ENCODE measurements around the gene IQGAP2. TPM values are rescaled to one million over a fixed set of nuclear protein-coding genes. Genes with fewer than 3 reads are reported as not detected.

IQGAP2 gene
- total and polyA plus RNA-seq, 8 donors: 15.6 to 29.1 (median 17.1) TPM

DNA sequence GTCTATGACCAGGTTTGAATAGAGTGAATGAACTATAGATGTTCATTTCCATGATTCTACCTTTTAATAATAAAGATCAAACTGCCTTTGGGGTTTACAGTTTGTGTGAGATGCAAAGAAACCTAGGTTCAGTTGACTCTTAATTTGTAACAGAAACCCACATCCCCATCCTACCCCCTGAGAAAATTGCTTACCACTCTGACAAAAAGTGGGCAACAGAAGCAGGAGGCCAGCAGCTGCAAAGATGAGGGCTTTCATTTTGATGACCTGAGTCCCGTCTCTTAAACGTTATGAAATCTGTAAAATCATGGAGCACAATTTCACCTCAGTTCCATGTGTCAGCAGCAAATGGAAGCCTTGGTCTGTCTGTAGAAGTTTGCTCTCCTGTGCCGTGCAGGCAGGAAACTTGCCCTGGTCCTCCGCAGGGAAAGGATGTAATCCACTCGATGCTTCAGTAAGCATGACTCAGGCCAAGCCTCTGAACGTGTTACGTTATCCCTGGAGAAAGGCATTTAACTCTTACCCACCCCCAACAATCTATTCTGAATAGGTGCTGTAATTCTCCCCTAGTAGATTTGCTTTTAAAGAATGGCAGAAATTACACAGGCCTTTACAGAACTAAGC lies 220.0 kb downstream of the IQGAP2 start, which contains the start of gene F2RL2:
Gene F2RL2, minus strand, starts transcription at position 431 of the 624 bp plus-strand sequence. Its CDS starts 173 bp downstream, at position 258.
- Histone ChIP-seq H3K27me3 (no peaks in the 10 kb centered on the region), H3K4me3 (no peak within 1 kb of the TSS), H3K9me3 (no peaks in the 10 kb centered on the region), H3K4me1 (no peaks in the 10 kb centered on the region), H3K27ac (no peak within 1 kb of the TSS), H3K36me3 (peaks cover 0 to 2% of the 10 kb centered on the region in 2 donors)
- ATAC-seq (peak; percentile 19), DNase-seq (no peak)
- intact Hi-C loops (cut with DNase I): no loop called here
- TF ChIP-seq, protein P1, sequence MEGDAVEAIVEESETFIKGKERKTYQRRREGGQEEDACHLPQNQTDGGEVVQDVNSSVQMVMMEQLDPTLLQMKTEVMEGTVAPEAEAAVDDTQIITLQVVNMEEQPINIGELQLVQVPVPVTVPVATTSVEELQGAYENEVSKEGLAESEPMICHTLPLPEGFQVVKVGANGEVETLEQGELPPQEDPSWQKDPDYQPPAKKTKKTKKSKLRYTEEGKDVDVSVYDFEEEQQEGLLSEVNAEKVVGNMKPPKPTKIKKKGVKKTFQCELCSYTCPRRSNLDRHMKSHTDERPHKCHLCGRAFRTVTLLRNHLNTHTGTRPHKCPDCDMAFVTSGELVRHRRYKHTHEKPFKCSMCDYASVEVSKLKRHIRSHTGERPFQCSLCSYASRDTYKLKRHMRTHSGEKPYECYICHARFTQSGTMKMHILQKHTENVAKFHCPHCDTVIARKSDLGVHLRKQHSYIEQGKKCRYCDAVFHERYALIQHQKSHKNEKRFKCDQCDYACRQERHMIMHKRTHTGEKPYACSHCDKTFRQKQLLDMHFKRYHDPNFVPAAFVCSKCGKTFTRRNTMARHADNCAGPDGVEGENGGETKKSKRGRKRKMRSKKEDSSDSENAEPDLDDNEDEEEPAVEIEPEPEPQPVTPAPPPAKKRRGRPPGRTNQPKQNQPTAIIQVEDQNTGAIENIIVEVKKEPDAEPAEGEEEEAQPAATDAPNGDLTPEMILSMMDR (IDR thresholded peaks at IDR 0.05): no peak

DNA sequence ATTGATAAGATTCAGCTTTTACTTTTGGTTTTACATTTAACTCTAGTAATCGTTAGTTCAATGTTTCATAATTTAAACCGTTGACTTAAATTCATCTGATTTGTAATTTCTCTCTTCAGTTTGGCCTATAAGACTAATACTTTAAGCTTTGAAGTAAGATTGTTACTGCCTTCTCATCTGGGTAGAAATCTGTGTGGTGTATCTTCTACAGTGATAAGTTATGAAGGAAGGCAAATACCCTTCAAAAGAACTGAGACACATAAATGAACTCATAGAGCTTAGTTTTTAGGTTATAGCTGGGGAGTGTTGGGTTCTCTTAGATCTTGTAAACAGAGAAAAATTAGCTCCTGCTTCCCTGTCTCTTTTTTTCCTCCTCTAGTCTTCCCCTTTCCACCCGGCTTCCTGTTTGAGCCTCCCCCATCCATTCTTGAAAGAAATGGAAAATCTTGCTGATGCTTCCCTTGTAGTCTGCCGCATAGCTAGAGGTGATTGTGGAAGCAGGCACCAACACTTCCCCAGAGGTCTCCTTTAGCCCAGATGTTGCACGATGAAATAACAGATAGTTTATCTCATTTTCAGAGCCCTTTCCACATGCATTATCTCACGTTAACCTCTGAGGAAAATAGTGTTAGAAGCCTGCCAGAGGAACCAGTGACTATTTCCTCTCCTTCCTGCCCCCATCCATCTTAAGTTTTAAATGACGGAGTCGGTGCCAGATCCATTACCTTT lies 222.2 kb downstream of the IQGAP2 start:
- Histone ChIP-seq H3K27ac (no peak overlapping the region), H3K4me1 (no peaks in the 10 kb centered on the region), H3K9me3 (no peaks in the 10 kb centered on the region), H3K4me3 (no peak overlapping the region), H3K27me3 (no peaks in the 10 kb centered on the region), H3K36me3 (peaks cover 0 to 3% of the 10 kb centered on the region in 2 donors)
- TF ChIP-seq, protein P1 (IDR thresholded peaks at IDR 0.05): no peak
- DNase-seq: no peak
- no peak for ATAC-seq
- intact Hi-C loops (cut with DNase I): no loop called here

DNA sequence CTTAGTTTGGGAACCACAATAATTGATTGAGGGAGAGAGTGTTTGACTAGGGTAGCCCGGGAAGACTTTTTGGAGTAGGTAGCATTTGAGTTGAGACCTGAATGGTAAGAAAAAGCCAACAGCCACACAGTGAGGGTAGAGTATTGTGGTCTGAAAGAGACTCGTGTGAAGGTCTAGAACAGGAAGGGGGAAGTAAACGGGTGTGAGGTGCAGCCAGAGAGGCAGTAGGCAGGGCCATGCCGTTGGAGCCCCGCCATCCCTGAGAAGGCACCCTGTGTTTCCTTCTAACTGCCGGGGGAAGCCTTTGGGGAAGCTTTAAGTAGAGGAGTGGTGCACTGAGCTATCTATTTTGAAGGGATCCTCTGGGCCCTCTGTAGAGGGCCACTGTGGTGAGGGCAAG lies 223.7 kb downstream of the IQGAP2 start:
- no peaks in the 10 kb centered on the region for H3K4me1 ChIP-seq
- no peaks in the 10 kb centered on the region for H3K27me3 ChIP-seq
- ATAC-seq (no peak), DNase-seq (no peak)
- H3K36me3 ChIP-seq: peaks cover 0 to 3% of the 10 kb centered on the region in 2 donors
- intact Hi-C loops (cut with DNase I): no loop called here
- no peak overlapping the region for H3K4me3 ChIP-seq
- no peak overlapping the region for H3K27ac ChIP-seq
- TF ChIP-seq, protein P1 (IDR thresholded peaks at IDR 0.05): no peak
- no peaks in the 10 kb centered on the region for H3K9me3 ChIP-seq

GRCh38 chr5:76634661-76635060 lies 231.6 kb downstream of the IQGAP2 start:
- no peak overlapping the region for H3K27ac ChIP-seq
- ATAC-seq (no peak), DNase-seq (no peak)

GRCh38 chr5:76637490-76637889 lies 234.4 kb downstream of the IQGAP2 start:
- Histone ChIP-seq H3K4me1 (peaks cover 0 to 10% of the 10 kb centered on the region in 2 donors), H3K4me3 (no peak overlapping the region), H3K27me3 (no peaks in the 10 kb centered on the region), H3K9me3 (no peaks in the 10 kb centered on the region), H3K36me3 (peaks cover 0 to 6% of the 10 kb centered on the region in 2 donors), H3K27ac (no peak overlapping the region)
- DNase-seq: no peak
- intact Hi-C loops (cut with DNase I): no loop called here
- no peak for ATAC-seq
- TF ChIP-seq, protein P1 (IDR thresholded peaks at IDR 0.05): no peak

More at GRCh38 chr5:76634661-76635060, 231.6 kb downstream of the IQGAP2 start:
- Histone ChIP-seq H3K4me1 (peaks cover 0 to 10% of the 10 kb centered on the region in 2 donors), H3K9me3 (no peaks in the 10 kb centered on the region), H3K36me3 (no peaks in the 10 kb centered on the region), H3K27me3 (no peaks in the 10 kb centered on the region), H3K4me3 (no peak overlapping the region)
- TF ChIP-seq, protein P1 (IDR thresholded peaks at IDR 0.05): no peak
- intact Hi-C loops (cut with DNase I): no loop called here

Measured in left lung (tissue), 10 donors.